T-cell (primary cell): ENCODE measurements around the gene ZNF442. TPM values are rescaled to one million over a fixed set of nuclear protein-coding genes. Genes with fewer than 3 reads are reported as not detected.
"Not testable (repeated sequence)": the region's sequence is repeated elsewhere in the genome, so short reads cannot be mapped to it uniquely, and the experiment has no call there.

ENCODE experiments used
- ATAC-seq, 4 experiments: fragments of 200-7000 bp in 3 of 4; fragments of 150-1000 bp in 1 of 4; cut with Tn5 transposase; replicated peaks in 1 of 4; 1 replicate in 3 of 4; 2 replicates in 1 of 4; pipeline ENCODE4 v1.10.0; 2021; ENCODE audit warnings: moderate library complexity in 3 of 4, mild to moderate bottlenecking in 2 of 4, moderate number of reproducible peaks in 1 of 4
- CTCF ChIA-PET, 2 donors: fragments of 300-600 bp; sonication (Branson Sonifier 250); formaldehyde crosslinking; loops; one replicate each; lab custom pipeline; 2022; ENCODE audit warnings: antibody characterized with exemption in 2 of 2; lab: Charles Lee
- POLR2A ChIA-PET, 2 donors: fragments of 300-600 bp; sonication (Branson Sonifier 250); formaldehyde crosslinking; loops; one replicate each; lab custom pipeline; 2022; ENCODE audit warnings: antibody characterized with exemption in 2 of 2; lab: Charles Lee
- DNase-seq, 35 experiments: peaks; one replicate each; pipeline versions ENCODE4 v3.0.0 to v3.0.0-alpha.2; 2013 to 2023
- H3K27ac ChIP-seq: one replicate; pipeline ENCODE4 v1.5.1; 2013; ENCODE audit warnings: low read length
- H3K27me3 ChIP-seq, 2 experiments: replicated peaks in 1 of 2; 1 replicate in 1 of 2; 2 replicates in 1 of 2; pipeline versions ENCODE4 v1.6.1 to v1.7.0; 2013; ENCODE audit warnings: low read length in 1 of 2, mixed read lengths in 1 of 2; ENCODE audit not compliant: control insufficient read depth in 2 of 2, insufficient read depth in 2 of 2; ENCODE audit errors: extremely low read depth in 1 of 2
- H3K36me3 ChIP-seq, 2 donors: 1 replicate in 1 of 2; 2 replicates in 1 of 2; pipeline versions ENCODE4 v1.6.1 to v1.7.0; 2013; ENCODE audit warnings: low read length in 1 of 2; ENCODE audit not compliant: control insufficient read depth in 2 of 2, insufficient read depth in 1 of 2; ENCODE audit errors: extremely low read depth in 1 of 2
- H3K4me1 ChIP-seq, 2 experiments: 1 replicate in 1 of 2; 2 replicates in 1 of 2; pipeline versions ENCODE4 v1.6.1 to v1.7.0; 2013; ENCODE audit warnings: low read length in 2 of 2, mixed read lengths in 1 of 2; ENCODE audit not compliant: insufficient read depth in 2 of 2, control insufficient read depth in 1 of 2; ENCODE audit errors: extremely low read depth in 1 of 2
- H3K4me3 ChIP-seq, 2 donors: 1 replicate in 1 of 2; 2 replicates in 1 of 2; pipeline versions ENCODE4 v1.5.1 to v1.7.0; 2013; ENCODE audit warnings: mild to moderate bottlenecking in 2 of 2, low read length in 1 of 2, moderate library complexity in 1 of 2; ENCODE audit not compliant: control insufficient read depth in 1 of 2; ENCODE audit errors: extremely low read depth in 1 of 2
- H3K9me3 ChIP-seq: 2 replicates; pipeline ENCODE4 v1.7.0; 2013
- H3K27ac Mint-ChIP-seq, 2 donors: one replicate each; pipeline ENCODE4 v1.8.0; 2020 to 2021; ENCODE audit warnings: mild to moderate bottlenecking in 2 of 2, mixed read lengths in 2 of 2
- H3K27me3 Mint-ChIP-seq, 2 donors: one replicate each; pipeline ENCODE4 v1.8.0; 2021 to 2022; ENCODE audit warnings: mixed read lengths in 2 of 2
- H3K36me3 Mint-ChIP-seq: one replicate; pipeline ENCODE4 v1.8.0; 2021; ENCODE audit warnings: mixed read lengths
- H3K4me1 Mint-ChIP-seq, 3 donors: one replicate each; pipeline ENCODE4 v1.8.0; 2020 to 2022; ENCODE audit warnings: mixed read lengths in 3 of 3, mild to moderate bottlenecking in 1 of 3
- H3K4me3 Mint-ChIP-seq, 3 donors: one replicate each; pipeline ENCODE4 v1.8.0; 2020 to 2022; ENCODE audit warnings: mild to moderate bottlenecking in 3 of 3, mixed read lengths in 3 of 3, moderate library complexity in 3 of 3
- H3K9me3 Mint-ChIP-seq, 3 donors: one replicate each; pipeline ENCODE4 v1.8.0; 2020 to 2022; ENCODE audit warnings: mixed read lengths in 3 of 3
- WGBS: methylation state at CpG from one replicate; pipeline ENCODE4 v1.1.5; 2013; ENCODE audit warnings: missing lambda C conversion rate; ENCODE audit not compliant: insufficient coverage; 5-methylcytosine and 5-hydroxymethylcytosine counted together
- total RNA-seq, 35 experiments: library from RNA in 6 of 35; stranded (reverse) in 6 of 35; fragments of 120-200 nt in 1 of 35; gene quantifications; one replicate each; pipeline versions ENCODE4 v1.2.1 to v1.2.4 and lab custom pipeline; 2013 to 2026

Gene ZNF442
- total RNA-seq (1 to 10 TPM in 4 of 5 donors, under 1 TPM in 1; 0.98 to 3.8 (median 2.4) TPM), total RNA-seq (lab: John Stamatoyannopoulos, UW) (0.42 to 12.2 (median 2.4) reads per million in 29 experiments)
- 4.6 TPM for total RNA-seq (2013)

GRCh38 chr19:12365236-12366162 is at the start of gene ZNF442:
Gene ZNF442, minus strand, starts transcription at chr19:12365683. Its CDS starts 2,052 bp downstream, at chr19:12363631.
- Histone ChIP-seq H3K4me1 (peaks cover 6 to 13% of the 10 kb centered on the region in 2 experiments), H3K4me3 (peak within 1 kb of the TSS; percentile 67 to 70), H3K27me3 (peaks cover 0 to 14% of the 10 kb centered on the region in 2 experiments), H3K27ac (peak within 1 kb of the TSS; percentile 8), H3K36me3 (no peaks in the 10 kb centered on the region), H3K9me3 (no peaks in the 10 kb centered on the region)
- peak within 1 kb of the TSS; percentile 94 to 95 (median 95) for H3K4me3 Mint-ChIP-seq
- 1% methylated on average over 49 of the region's 51 CpGs for WGBS
- DNase-seq (peak; percentile 60 to 90 (median 78)), ATAC-seq (peak; percentile 98 to 99 (median 99))
- ChIA-PET CTCF (interaction anchor here in 1 of 2 donors (1.0 to 1.1 kb wide), 2 partner anchors 32 to 35 kb away, joined by 3 to 5 read pairs; partner anchors contain the start of gene ZNF563), POLR2A (interaction anchor here (0.6 to 0.9 kb wide), 3 partner anchors 32 to 399 kb away, joined by 3 to 8 read pairs (median 4); partner anchors contain the start of gene ZNF563 (in 1 of the 2))
- H3K9me3 Mint-ChIP-seq, result no peaks in the 10 kb centered on the region
- H3K4me1 Mint-ChIP-seq, result peaks cover 23 to 27% (median 24%) of the 10 kb centered on the region in 3 donors
- H3K36me3 Mint-ChIP-seq, result peaks cover 4% of the 10 kb centered on the region
- H3K27me3 Mint-ChIP-seq, result peaks cover 0 to 6% of the 10 kb centered on the region in 2 donors
- peak within 1 kb of the TSS; percentile 71 to 87 for H3K27ac Mint-ChIP-seq

GRCh38 chr19:12411893-12412292 is 46.4 kb upstream of the ZNF442 start:
- WGBS, result 100% methylated on average over 2 of the region's 2 CpGs
- no peaks in the 10 kb centered on the region for H3K36me3 ChIP-seq
- H3K36me3 Mint-ChIP-seq, result peaks cover 8% of the 10 kb centered on the region
- ATAC-seq (no peak), DNase-seq (no peak)
- H3K27me3 ChIP-seq, result no peaks in the 10 kb centered on the region
- H3K4me3 ChIP-seq, result no peak overlapping the region
- H3K27me3 Mint-ChIP-seq, result no peaks in the 10 kb centered on the region
- H3K9me3 ChIP-seq, result no peaks in the 10 kb centered on the region
- no peak overlapping the region for H3K27ac ChIP-seq
- ChIA-PET POLR2A (interaction anchor here in 1 of 2 donors (0.6 kb wide), 1 partner anchor 266 kb away, joined by 3 read pairs; no protein-coding TSS in a partner anchor), CTCF (interaction anchor here in 1 of 2 donors (0.5 kb wide), 1 partner anchor 419 kb away, joined by 3 read pairs; no protein-coding TSS in a partner anchor)
- H3K27ac Mint-ChIP-seq, result no peak overlapping the region
- peaks cover 0 to 18% (median 14%) of the 10 kb centered on the region in 3 donors for H3K9me3 Mint-ChIP-seq
- no peaks in the 10 kb centered on the region for H3K4me1 ChIP-seq
- no peak overlapping the region for H3K4me3 Mint-ChIP-seq
- H3K4me1 Mint-ChIP-seq, result no peaks in the 10 kb centered on the region

- DNase-seq (peak; percentile 48 to 85 (median 70)), ATAC-seq (peak; percentile 93 to 98 (median 96))
- Mint-ChIP-seq H3K27me3 (no peaks in the 10 kb centered on the region), H3K9me3 (peaks cover 0 to 5% (median 0%) of the 10 kb centered on the region in 3 donors), H3K27ac (peak within 1 kb of the TSS; percentile 72 to 89), H3K4me1 (peaks cover 25 to 32% (median 31%) of the 10 kb centered on the region in 3 donors), H3K4me3 (peak within 1 kb of the TSS; percentile 90 to 94 (median 94)), H3K36me3 (peaks cover 13% of the 10 kb centered on the region)
- Histone ChIP-seq H3K9me3 (no peaks in the 10 kb centered on the region), H3K4me3 (peak within 1 kb of the TSS; percentile 73 to 98), H3K27ac (peak within 1 kb of the TSS; percentile 34), H3K4me1 (peaks cover 2 to 14% of the 10 kb centered on the region in 2 experiments), H3K27me3 (no peaks in the 10 kb centered on the region), H3K36me3 (no peaks in the 10 kb centered on the region)
- under 1% methylated on average over 56 of the region's 71 CpGs for WGBS
- CTCF ChIA-PET, result no interaction called here
- POLR2A ChIA-PET, result no interaction called here
Observed at GRCh38 chr19:12400633-12401502, 35.4 kb upstream of the ZNF442 start, which contains the start of gene ZNF799. Gene ZNF799, minus strand, starts transcription at chr19:12401271. Its CDS starts 201 bp downstream, at chr19:12401070.

- H3K4me1 Mint-ChIP-seq, result peaks cover 25 to 34% (median 32%) of the 10 kb centered on the region in 3 donors
Observed at GRCh38 chr19:12399901-12400632, 34.6 kb upstream of the ZNF442 start.

GRCh38 chr19:12391148-12391547 is 25.7 kb upstream of the ZNF442 start:
- H3K4me1 Mint-ChIP-seq, POLR2A ChIA-PET, H3K9me3 ChIP-seq, H3K27me3 Mint-ChIP-seq, ATAC-seq, H3K27ac ChIP-seq, H3K27me3 ChIP-seq, H3K27ac Mint-ChIP-seq, H3K4me1 ChIP-seq, DNase-seq, CTCF ChIA-PET, H3K4me3 Mint-ChIP-seq: not testable (repeated sequence)
- peaks cover 73% of the 10 kb centered on the region for H3K36me3 Mint-ChIP-seq
- H3K36me3 ChIP-seq, result peaks cover 0 to 18% of the 10 kb centered on the region in 2 donors
- peaks cover 11 to 42% (median 33%) of the 10 kb centered on the region in 3 donors for H3K9me3 Mint-ChIP-seq
- H3K4me3 ChIP-seq, result peak overlapping the region in 1 of 2 donors; percentile 1
- 100% methylated on average over 2 of the region's 6 CpGs for WGBS

More at GRCh38 chr19:12399901-12400632, 34.6 kb upstream of the ZNF442 start:
- H3K9me3 ChIP-seq, H3K36me3 ChIP-seq, H3K27me3 Mint-ChIP-seq, CTCF ChIA-PET, H3K27me3 ChIP-seq, H3K9me3 Mint-ChIP-seq, H3K27ac ChIP-seq: not testable (repeated sequence)
- WGBS, result 2% methylated on average over 14 of the region's 23 CpGs
- peak in 10 of 35 experiments; percentile 0 to 47 (median 2) for DNase-seq
- POLR2A ChIA-PET, result interaction anchor here in 1 of 2 donors (0.7 kb wide), 1 partner anchor 26 kb away, joined by 7 read pairs; no protein-coding TSS in a partner anchor
- Mint-ChIP-seq H3K27ac (peak overlapping the region in 1 of 2 donors; percentile 48), H3K36me3 (peaks cover 20% of the 10 kb centered on the region), H3K4me3 (peak overlapping the region; percentile 90 to 94 (median 94))
- peak; percentile 24 to 37 (median 34) for ATAC-seq
- peaks cover 2 to 14% of the 10 kb centered on the region in 2 experiments for H3K4me1 ChIP-seq
- peak overlapping the region; percentile 73 to 98 for H3K4me3 ChIP-seq
